ENCODE results near the gene UBA6.

- TF ChIP-seq POLR2AphosphoS5 (IDR thresholded peaks at IDR 0.05; ENCODE audit: low read depth, low read length), result no peak
- no peak for TF ChIP-seq TAF1 (IDR thresholded peaks at IDR 0.05; ENCODE audit: borderline replicate concordance, insufficient read depth, low read length)
- TF ChIP-seq, protein P1, sequence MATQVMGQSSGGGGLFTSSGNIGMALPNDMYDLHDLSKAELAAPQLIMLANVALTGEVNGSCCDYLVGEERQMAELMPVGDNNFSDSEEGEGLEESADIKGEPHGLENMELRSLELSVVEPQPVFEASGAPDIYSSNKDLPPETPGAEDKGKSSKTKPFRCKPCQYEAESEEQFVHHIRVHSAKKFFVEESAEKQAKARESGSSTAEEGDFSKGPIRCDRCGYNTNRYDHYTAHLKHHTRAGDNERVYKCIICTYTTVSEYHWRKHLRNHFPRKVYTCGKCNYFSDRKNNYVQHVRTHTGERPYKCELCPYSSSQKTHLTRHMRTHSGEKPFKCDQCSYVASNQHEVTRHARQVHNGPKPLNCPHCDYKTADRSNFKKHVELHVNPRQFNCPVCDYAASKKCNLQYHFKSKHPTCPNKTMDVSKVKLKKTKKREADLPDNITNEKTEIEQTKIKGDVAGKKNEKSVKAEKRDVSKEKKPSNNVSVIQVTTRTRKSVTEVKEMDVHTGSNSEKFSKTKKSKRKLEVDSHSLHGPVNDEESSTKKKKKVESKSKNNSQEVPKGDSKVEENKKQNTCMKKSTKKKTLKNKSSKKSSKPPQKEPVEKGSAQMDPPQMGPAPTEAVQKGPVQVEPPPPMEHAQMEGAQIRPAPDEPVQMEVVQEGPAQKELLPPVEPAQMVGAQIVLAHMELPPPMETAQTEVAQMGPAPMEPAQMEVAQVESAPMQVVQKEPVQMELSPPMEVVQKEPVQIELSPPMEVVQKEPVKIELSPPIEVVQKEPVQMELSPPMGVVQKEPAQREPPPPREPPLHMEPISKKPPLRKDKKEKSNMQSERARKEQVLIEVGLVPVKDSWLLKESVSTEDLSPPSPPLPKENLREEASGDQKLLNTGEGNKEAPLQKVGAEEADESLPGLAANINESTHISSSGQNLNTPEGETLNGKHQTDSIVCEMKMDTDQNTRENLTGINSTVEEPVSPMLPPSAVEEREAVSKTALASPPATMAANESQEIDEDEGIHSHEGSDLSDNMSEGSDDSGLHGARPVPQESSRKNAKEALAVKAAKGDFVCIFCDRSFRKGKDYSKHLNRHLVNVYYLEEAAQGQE (IDR thresholded peaks at IDR 0.05; ENCODE audit: insufficient read depth in 1 of 2, low read depth in 2 of 2, low read length in 2 of 2), result no peak
Measured at GRCh38 chr4:67638136-67638535, 62.8 kb downstream of the UBA6 start.
